Heart left ventricle (tissue), 16 donors: ENCODE measurements around the gene ANKRD17. TPM values are rescaled to one million over a fixed set of nuclear protein-coding genes. Genes with fewer than 3 reads are reported as not detected.
A peak's percentile ranks its signal among the peaks of the same experiment; 100 is the strongest.

ENCODE experiments used
- ATAC-seq, 4 donors: fragments of 200-7000 bp; cut with Tn5 transposase; one replicate each; pipeline ENCODE4 v1.9.1; 2020 to 2022; ENCODE audit warnings: moderate library complexity in 4 of 4, mild to moderate bottlenecking in 3 of 4, moderate number of reproducible peaks in 1 of 4
- DNase-seq, 5 donors: peaks; one replicate each; pipeline ENCODE4 v3.0.0-alpha.2; 2020
- H3K27ac ChIP-seq, 12 donors: fragments of 200-600 bp; sonication (generic) in 4 of 12; one replicate each; pipeline versions ENCODE4 v1.5.0 to v1.8.0; 2016 to 2022; ENCODE audit warnings: mild to moderate bottlenecking in 2 of 12
- H3K27me3 ChIP-seq, 9 donors: fragments of 200-600 bp; sonication (generic) in 2 of 9; one replicate each; pipeline versions ENCODE4 v1.5.1 to v1.8.0; 2016 to 2022; ENCODE audit warnings: mild to moderate bottlenecking in 3 of 9
- H3K36me3 ChIP-seq, 9 donors: fragments of 200-600 bp; sonication (generic) in 2 of 9; one replicate each; pipeline versions ENCODE4 v1.5.0 to v1.8.0; 2018 to 2022; ENCODE audit warnings: mild to moderate bottlenecking in 2 of 9
- H3K4me1 ChIP-seq, 12 donors: fragments of 200-600 bp; sonication (generic) in 4 of 12; one replicate each; pipeline versions ENCODE4 v1.5.0 to v1.8.0; 2016 to 2022; ENCODE audit warnings: mild to moderate bottlenecking in 3 of 12
- H3K4me3 ChIP-seq, 12 donors: fragments of 200-600 bp; sonication (generic) in 4 of 12; one replicate each; pipeline versions ENCODE4 v1.5.0 to v1.8.0; 2017 to 2022; ENCODE audit warnings: mild to moderate bottlenecking in 9 of 12, moderate library complexity in 4 of 12
- H3K9me3 ChIP-seq, 12 donors: fragments of 200-600 bp; sonication (generic) in 4 of 12; one replicate each; pipeline versions ENCODE4 v1.5.0 to v1.8.0; 2016 to 2022; ENCODE audit warnings: mild to moderate bottlenecking in 1 of 12
- POLR2A ChIP-seq, 2 donors: fragments of 450-650 bp; IDR thresholded peaks; one replicate each; pipeline ENCODE4 v1.6.1; 2017; ENCODE audit warnings: antibody characterized with exemption in 2 of 2, mild to moderate bottlenecking in 2 of 2, moderate library complexity in 2 of 2
- WGBS, 4 donors: extraction: QIAGEN DNeasy Blood & Tissue Kit in 2 of 4; methylation state at CpG; one replicate each; pipeline versions ENCODE4 v1.1.5 to v1.1.7; 2013 to 2018; 5-methylcytosine and 5-hydroxymethylcytosine counted together
- intact Hi-C, 10 donors: fragments of 100-400 bp; cut with DNase I; formaldehyde crosslinking; loops; one replicate each; pipeline versions ENCODE4 v1.11.1 to v1.14.2; 2022
- polyA plus RNA-seq, 2 donors: library from polyadenylated mRNA; stranded (reverse); fragments of 200-250 nt; gene quantifications; one replicate each; pipeline ENCODE4 v1.2.3, GENCODE V29; 2013
- total RNA-seq, 9 donors: library from RNA; depleted of rRNA in 2 of 9; stranded (reverse); fragments of >200 nt in 2 of 9; fragmentation: NEBNext Ultra II Directional in 3 of 9; extraction: Animal tissue kit (Norgen Biotek cat#: 25700) in 3 of 9; gene quantifications; one replicate each; pipeline versions ENCODE4 v1.1.0 to v1.2.4, GENCODE V29; 2016 to 2023
- TF ChIP-seq, protein P1 (sequence below), 12 donors: fragments of 200-600 bp; sonication (generic) in 4 of 12; IDR thresholded peaks; one replicate each; pipeline versions ENCODE4 v1.5.0 to v1.8.0; 2018 to 2022; ENCODE audit warnings: antibody characterized with exemption in 12 of 12, mild to moderate bottlenecking in 5 of 12
- donor health status: ischemic (EF 13 %, LVEDD 7.1; RV severe dilation, severe dysfunction).
- donor health status: healthy with polysubstance abuse.
- donor health status: DM: no; HTN: yes; CAD: no.
- donor health status: DM: no; HTN: no; CAD: no.
- donor health status: ischemic (EF 25% LVEDD 6.9; RV normal size, moderate dysfunction).
- donor health status: ischemic (EF 25% LVEDD 5.7; RV mildly dilated, moderate dysfunction).
- donor health status: healthy.
- donor health status: DM: yes; HTN: yes; CAD: no.
- donor health status: ischemic (EF 35%, LVEDD 5.7; RV mildly dilated, moderate dysfunction).
- donor health status: nonischemic (EF 11% LVEDD 7.7; RV severe dilation, severe dysfunction).
- donor health status: DM: yes; HTN: yes; CAD: no.
- donor health status: PGD.
- donor health status: ischemic (EF 29% LVEDD 5.4; RV normal size, mild dysfunction).
- donor health status: nonischemic (EF 23%, LVEDD 6.1; RV moderate dilation, normal function).

The ANKRD17 gene
- total and polyA plus RNA-seq, 11 donors = 13.0 to 67.1 (median 55.3) TPM

DNA sequence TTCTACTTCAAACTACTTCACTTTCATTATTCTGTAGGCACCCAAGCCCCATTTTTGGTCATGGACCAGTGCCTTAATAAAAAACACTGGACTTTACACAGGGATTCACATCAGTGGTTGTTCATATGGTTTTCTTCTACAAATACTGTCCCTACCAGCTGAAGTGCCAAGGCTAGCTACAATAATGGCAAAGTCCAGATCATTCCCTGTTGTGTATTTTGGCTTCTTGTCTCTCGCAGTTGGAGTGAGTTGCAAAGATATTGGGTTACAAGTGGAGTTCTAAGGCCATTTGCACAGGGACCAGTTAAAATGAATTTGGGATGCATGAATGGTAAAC is 16.7 kb upstream of the ANKRD17 start:
- H3K4me3 ChIP-seq = no peak overlapping the region
- no peaks in the 10 kb centered on the region for H3K36me3 ChIP-seq
- WGBS, 4 donors = 74 to 87% (median 82%) methylated on average over 1 of the region's 1 CpG
- intact Hi-C loops = no loop called here
- H3K9me3 ChIP-seq = peaks cover 0 to 20% (median 6%) of the 10 kb centered on the region in 12 donors
- H3K27ac ChIP-seq = no peak overlapping the region
- H3K27me3 ChIP-seq = no peaks in the 10 kb centered on the region
- ATAC-seq (no peak), DNase-seq (no peak)
- H3K4me1 ChIP-seq = peaks cover 0 to 3% (median 0%) of the 10 kb centered on the region in 12 donors
- no peak for TF ChIP-seq POLR2A (IDR thresholded peaks at IDR 0.05)
- TF ChIP-seq, protein P1, sequence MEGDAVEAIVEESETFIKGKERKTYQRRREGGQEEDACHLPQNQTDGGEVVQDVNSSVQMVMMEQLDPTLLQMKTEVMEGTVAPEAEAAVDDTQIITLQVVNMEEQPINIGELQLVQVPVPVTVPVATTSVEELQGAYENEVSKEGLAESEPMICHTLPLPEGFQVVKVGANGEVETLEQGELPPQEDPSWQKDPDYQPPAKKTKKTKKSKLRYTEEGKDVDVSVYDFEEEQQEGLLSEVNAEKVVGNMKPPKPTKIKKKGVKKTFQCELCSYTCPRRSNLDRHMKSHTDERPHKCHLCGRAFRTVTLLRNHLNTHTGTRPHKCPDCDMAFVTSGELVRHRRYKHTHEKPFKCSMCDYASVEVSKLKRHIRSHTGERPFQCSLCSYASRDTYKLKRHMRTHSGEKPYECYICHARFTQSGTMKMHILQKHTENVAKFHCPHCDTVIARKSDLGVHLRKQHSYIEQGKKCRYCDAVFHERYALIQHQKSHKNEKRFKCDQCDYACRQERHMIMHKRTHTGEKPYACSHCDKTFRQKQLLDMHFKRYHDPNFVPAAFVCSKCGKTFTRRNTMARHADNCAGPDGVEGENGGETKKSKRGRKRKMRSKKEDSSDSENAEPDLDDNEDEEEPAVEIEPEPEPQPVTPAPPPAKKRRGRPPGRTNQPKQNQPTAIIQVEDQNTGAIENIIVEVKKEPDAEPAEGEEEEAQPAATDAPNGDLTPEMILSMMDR (IDR thresholded peaks at IDR 0.05) = no peak

DNA sequence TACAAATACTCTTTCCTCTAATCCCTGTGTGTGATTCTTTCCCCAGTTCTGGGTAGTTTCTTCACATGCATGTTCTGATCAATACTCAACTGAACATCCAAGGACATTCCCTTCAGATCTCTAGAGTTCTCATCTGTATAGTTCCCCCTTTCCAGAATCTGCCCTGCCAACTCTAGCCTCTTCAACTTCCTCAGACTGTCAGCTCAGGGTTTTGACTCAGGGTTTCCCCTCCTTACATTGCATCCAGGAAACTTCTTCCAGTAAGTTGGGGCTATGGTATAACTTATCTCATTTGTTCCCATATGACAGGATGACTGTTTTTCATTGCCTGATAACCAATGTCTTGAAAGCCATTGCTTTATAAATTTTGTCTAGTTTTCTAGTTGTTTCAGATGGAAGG is 14.2 kb upstream of the ANKRD17 start:
- Histone ChIP-seq H3K27me3 (no peaks in the 10 kb centered on the region), H3K9me3 (peaks cover 0 to 10% (median 4%) of the 10 kb centered on the region in 12 donors), H3K4me3 (no peak overlapping the region), H3K27ac (no peak overlapping the region), H3K36me3 (no peaks in the 10 kb centered on the region), H3K4me1 (peaks cover 0 to 3% (median 0%) of the 10 kb centered on the region in 12 donors)
- no peak for DNase-seq
- intact Hi-C loops = no loop called here
- no peak for ATAC-seq
- no peak for TF ChIP-seq POLR2A (IDR thresholded peaks at IDR 0.05)
- TF ChIP-seq, protein P1 (IDR thresholded peaks at IDR 0.05) = no peak

DNA sequence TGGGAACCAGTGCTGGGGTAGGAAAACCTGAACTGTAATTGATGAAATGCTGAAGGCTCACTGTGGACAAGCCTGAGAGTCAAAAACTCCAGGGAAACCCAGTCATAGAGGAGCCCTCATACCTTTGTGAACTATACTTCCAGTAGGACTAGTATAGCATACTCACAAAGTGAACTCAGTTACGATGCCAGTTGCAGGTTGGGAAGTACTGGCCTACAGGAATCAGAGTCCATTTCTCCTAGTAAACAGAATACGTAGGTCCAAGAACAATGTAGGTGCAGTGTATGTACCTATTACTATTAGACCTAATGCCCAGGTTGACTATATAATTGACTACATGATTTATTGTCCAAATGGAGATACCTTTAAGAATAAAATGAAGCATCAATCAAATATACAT is 8.5 kb upstream of the ANKRD17 start:
- H3K9me3 ChIP-seq = no peaks in the 10 kb centered on the region
- H3K27me3 ChIP-seq = no peaks in the 10 kb centered on the region
- no peak for DNase-seq
- TF ChIP-seq, protein P1 (IDR thresholded peaks at IDR 0.05) = no peak
- TF ChIP-seq POLR2A (IDR thresholded peaks at IDR 0.05) = no peak
- ATAC-seq = no peak
- peaks cover 0 to 5% (median 0%) of the 10 kb centered on the region in 12 donors for H3K4me1 ChIP-seq
- H3K27ac ChIP-seq = no peak overlapping the region
- intact Hi-C loops = no loop called here
- H3K4me3 ChIP-seq = no peak overlapping the region
- H3K36me3 ChIP-seq = peaks cover 0 to 4% (median 0%) of the 10 kb centered on the region in 9 donors
- 85 to 89% (median 86%) methylated on average over 2 of the region's 2 CpGs for WGBS, 4 donors

DNA sequence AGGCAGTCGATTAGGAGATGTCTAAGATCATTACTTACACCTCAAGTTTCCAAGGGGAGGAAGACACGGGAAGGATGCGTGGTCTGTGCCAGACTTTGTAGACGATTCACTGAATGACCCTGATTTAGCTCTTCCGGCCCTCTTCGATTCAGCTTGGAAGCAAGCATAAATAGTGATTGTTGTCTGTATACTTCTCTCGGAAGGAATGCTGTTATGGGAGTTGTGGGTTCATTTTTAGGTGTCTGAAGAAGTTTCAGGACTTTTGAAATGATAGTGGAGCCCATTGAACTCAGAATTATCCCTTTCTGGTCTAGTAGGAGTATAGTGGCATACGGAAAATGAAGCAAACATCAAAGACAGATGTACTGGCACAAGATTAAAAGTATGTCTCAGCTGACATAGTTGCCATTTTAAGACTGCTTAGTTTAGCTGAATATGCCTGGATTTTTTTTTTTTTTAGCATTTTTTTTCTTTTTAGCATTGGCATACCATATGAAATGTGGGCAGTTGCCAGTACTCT is 1.0 kb upstream of the ANKRD17 start:
- Histone ChIP-seq H3K27ac (peak overlapping the region; percentile 86 to 99 (median 98)), H3K4me1 (peaks cover 3 to 51% (median 40%) of the 10 kb centered on the region in 12 donors), H3K4me3 (peak overlapping the region; percentile 68 to 94 (median 84)), H3K9me3 (no peaks in the 10 kb centered on the region), H3K27me3 (no peaks in the 10 kb centered on the region), H3K36me3 (peaks cover 0 to 4% (median 0%) of the 10 kb centered on the region in 9 donors)
- peak in 1 of 5 donors; percentile 27 for DNase-seq
- peak in 2 of 4 donors; percentile 6 to 7 for ATAC-seq
- intact Hi-C loops = loop anchor here (2.0 to 10.0 kb wide), 10 partner anchors 37 to 192 kb away; partner anchors contain the start of gene COX18 (in 7 of the 10)
- 0 to 1% (median 1%) methylated on average over 8 of the region's 8 CpGs for WGBS, 4 donors
- no peak for TF ChIP-seq POLR2A (IDR thresholded peaks at IDR 0.05)
- TF ChIP-seq, protein P1 (IDR thresholded peaks at IDR 0.05) = no peak
